Endothelial cell of umbilical vein (primary cell): Measurements from ENCODE around the gene CLEC7A.

Source experiments
- CTCF ChIP-seq, 2 donors: IDR thresholded peaks; 1 replicate in 1 of 2; 2 replicates in 1 of 2; pipeline ENCODE4 v1.5.1; 2011; ENCODE audit warnings: low read length in 2 of 2, mild to moderate bottlenecking in 2 of 2, moderate library complexity in 2 of 2, control low read depth in 1 of 2, inconsistent platforms in 1 of 2, low read depth in 1 of 2; ENCODE audit not compliant: insufficient read depth in 1 of 2; ENCODE audit errors: extremely low read depth in 1 of 2
- EZH2 ChIP-seq: IDR thresholded peaks from 2 replicates; pipeline ENCODE4 v1.6.1; 2012; ENCODE audit warnings: borderline replicate concordance, low read depth, mild to moderate bottlenecking, moderate library complexity, low read length, inconsistent platforms; ENCODE audit not compliant: severe bottlenecking
- FOS ChIP-seq: IDR thresholded peaks from 2 replicates; pipeline ENCODE4 v1.6.1; 2011; ENCODE audit warnings: mild to moderate bottlenecking, low read length, moderate library complexity, borderline replicate concordance; ENCODE audit not compliant: insufficient read depth
- JUN ChIP-seq: IDR thresholded peaks from 2 replicates; pipeline ENCODE4 v1.6.1; 2011; ENCODE audit warnings: borderline replicate concordance, low read depth; ENCODE audit not compliant: insufficient read length, insufficient read depth
- MAX ChIP-seq: IDR thresholded peaks from 2 replicates; pipeline ENCODE4 v1.6.1; 2011; ENCODE audit not compliant: insufficient read depth, insufficient read length
- MYC ChIP-seq: IDR thresholded peaks from one replicate; pipeline ENCODE4 v1.6.1; 2011; ENCODE audit warnings: mild to moderate bottlenecking, low read depth, low read length
- POLR2A ChIP-seq: IDR thresholded peaks from 2 replicates; pipeline ENCODE4 v1.6.1; 2012; ENCODE audit warnings: low read depth, mild to moderate bottlenecking, control low read depth, low read length
- POLR2AphosphoS5 ChIP-seq: IDR thresholded peaks from 2 replicates; pipeline ENCODE4 v1.6.1; 2012; ENCODE audit warnings: low read depth, mild to moderate bottlenecking, control low read depth, low read length, moderate library complexity; ENCODE audit not compliant: insufficient read depth

DNA sequence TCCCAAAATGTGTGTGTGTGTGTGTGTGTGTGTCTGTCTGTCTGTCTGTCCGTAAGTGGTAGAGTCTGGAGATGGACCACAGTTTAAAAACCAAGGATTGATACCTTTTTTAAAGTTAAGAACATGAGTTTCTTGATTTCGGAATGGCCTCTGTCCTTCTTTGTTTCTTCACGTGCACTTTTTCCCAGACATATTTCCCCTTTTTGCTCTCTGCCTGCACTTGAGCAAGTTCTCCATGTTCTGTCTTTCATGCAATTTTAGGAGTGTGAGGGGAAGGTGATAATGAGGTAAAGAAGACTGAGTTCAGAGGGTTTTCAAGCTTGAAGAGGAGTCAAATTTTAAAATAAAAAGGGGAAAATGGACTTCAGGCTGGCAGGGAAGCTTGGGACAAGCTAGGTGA lies 29.3 kb upstream of the CLEC7A start:
- TF ChIP-seq CTCF (IDR thresholded peaks at IDR 0.05; ENCODE audit: extremely low read depth in 1 of 2, insufficient read depth in 1 of 2, low read depth in 1 of 2, low read length in 2 of 2), result no peak
- no peak for TF ChIP-seq POLR2AphosphoS5
- TF ChIP-seq MAX, result no peak
- TF ChIP-seq JUN, result no peak
- no peak for TF ChIP-seq POLR2A
- no peak for TF ChIP-seq FOS
- TF ChIP-seq MYC, result no peak
- TF ChIP-seq EZH2, result no peak
